Nephron progenitor cell (in vitro differentiated cells): Measurements from ENCODE around the gene CDK14.

Source experiments
- DNase-seq: peaks from one replicate; pipeline ENCODE4 v3.0.0; 2021
- H3K27ac Mint-ChIP-seq: 2 replicates; pipeline ENCODE4 v1.8.0; 2021; ENCODE audit warnings: mild to moderate bottlenecking, moderate library complexity, mixed read lengths
- H3K27me3 Mint-ChIP-seq: 2 replicates; pipeline ENCODE4 v1.8.0; 2021; ENCODE audit warnings: mild to moderate bottlenecking, low read depth, mixed read lengths; ENCODE audit not compliant: poor library complexity
- H3K36me3 Mint-ChIP-seq: 2 replicates; pipeline ENCODE4 v1.8.0; 2021; ENCODE audit warnings: low read depth, mixed read lengths
- H3K4me1 Mint-ChIP-seq: 2 replicates; pipeline ENCODE4 v1.8.0; 2021; ENCODE audit warnings: mixed read lengths
- H3K4me3 Mint-ChIP-seq: 2 replicates; pipeline ENCODE4 v1.8.0; 2021; ENCODE audit warnings: mild to moderate bottlenecking, moderate library complexity, mixed read lengths
- H3K9me3 Mint-ChIP-seq: 2 replicates; pipeline ENCODE4 v1.8.0; 2021; ENCODE audit warnings: mild to moderate bottlenecking, moderate library complexity, mixed read lengths
- CTCF ChIP-seq: fragments of 200-600 bp; sonication (generic); IDR thresholded peaks from 2 replicates; pipeline ENCODE4 v1.5.0; 2021; ENCODE audit warnings: antibody characterized with exemption

CDK14 gene

GRCh38 chr7:91193141-91193540, 597.0 kb downstream of the CDK14 start:
- no peak for DNase-seq
- H3K27ac Mint-ChIP-seq = no peak overlapping the region
- peaks cover 15% of the 10 kb centered on the region for H3K4me1 Mint-ChIP-seq
- no peaks in the 10 kb centered on the region for H3K36me3 Mint-ChIP-seq
- H3K27me3 Mint-ChIP-seq = peaks cover 5% of the 10 kb centered on the region
- no peaks in the 10 kb centered on the region for H3K9me3 Mint-ChIP-seq
- TF ChIP-seq CTCF = no peak
- no peak overlapping the region for H3K4me3 Mint-ChIP-seq

GRCh38 chr7:91194841-91195240, 598.7 kb downstream of the CDK14 start:
- H3K36me3 Mint-ChIP-seq = no peaks in the 10 kb centered on the region
- H3K9me3 Mint-ChIP-seq = no peaks in the 10 kb centered on the region
- peaks cover 4% of the 10 kb centered on the region for H3K27me3 Mint-ChIP-seq
- peaks cover 15% of the 10 kb centered on the region for H3K4me1 Mint-ChIP-seq
- TF ChIP-seq CTCF = no peak
- H3K27ac Mint-ChIP-seq = peak overlapping the region; percentile 23
- no peak overlapping the region for H3K4me3 Mint-ChIP-seq
- no peak for DNase-seq

GRCh38 chr7:91196058-91196457, 599.9 kb downstream of the CDK14 start:
- TF ChIP-seq CTCF = no peak
- DNase-seq = no peak
- Mint-ChIP-seq H3K4me1 (peaks cover 16% of the 10 kb centered on the region), H3K36me3 (no peaks in the 10 kb centered on the region), H3K27ac (no peak overlapping the region), H3K27me3 (no peaks in the 10 kb centered on the region), H3K9me3 (no peaks in the 10 kb centered on the region), H3K4me3 (no peak overlapping the region)

GRCh38 chr7:91198371-91198770, 602.2 kb downstream of the CDK14 start:
- no peaks in the 10 kb centered on the region for H3K36me3 Mint-ChIP-seq
- H3K4me3 Mint-ChIP-seq = no peak overlapping the region
- no peak for TF ChIP-seq CTCF
- DNase-seq = no peak
- H3K27me3 Mint-ChIP-seq = no peaks in the 10 kb centered on the region
- H3K27ac Mint-ChIP-seq = no peak overlapping the region
- peaks cover 21% of the 10 kb centered on the region for H3K4me1 Mint-ChIP-seq
- no peaks in the 10 kb centered on the region for H3K9me3 Mint-ChIP-seq

- peaks cover 18% of the 10 kb centered on the region for H3K4me1 Mint-ChIP-seq
- H3K27ac Mint-ChIP-seq = no peak overlapping the region
Measured at GRCh38 chr7:91199601-91200000, 603.5 kb downstream of the CDK14 start.

More at GRCh38 chr7:91199601-91200000, 603.5 kb downstream of the CDK14 start:
- Mint-ChIP-seq H3K27me3 (no peaks in the 10 kb centered on the region), H3K36me3 (peaks cover 8% of the 10 kb centered on the region), H3K4me3 (no peak overlapping the region), H3K9me3 (peaks cover 6% of the 10 kb centered on the region)
- DNase-seq = no peak
- no peak for TF ChIP-seq CTCF
